Upper lobe of left lung (tissue), 6 donors: ENCODE data around the gene PDE9A. TPM values are rescaled to one million over a fixed set of nuclear protein-coding genes. Genes with fewer than 3 reads are reported as not detected.

Source experiments
- ATAC-seq, 2 donors: fragments of 200-7000 bp; cut with Tn5 transposase; one replicate each; pipeline ENCODE4 v1.9.1; 2022; ENCODE audit warnings: mild to moderate bottlenecking in 2 of 2, moderate library complexity in 2 of 2; ENCODE audit not compliant: low FRiP score in 2 of 2
- DNase-seq, 2 donors: peaks; one replicate each; pipeline ENCODE4 v3.0.0-alpha.2; 2019 to 2020
- H3K27ac ChIP-seq, 4 donors: fragments of 200-600 bp; sonication (generic); one replicate each; pipeline ENCODE4 v1.5.1; 2016 to 2019
- H3K27me3 ChIP-seq, 4 donors: fragments of 200-600 bp; sonication (generic); one replicate each; pipeline ENCODE4 v1.5.1; 2017 to 2019
- H3K36me3 ChIP-seq, 4 donors: fragments of 200-600 bp; sonication (generic); one replicate each; pipeline ENCODE4 v1.5.1; 2016 to 2019
- H3K4me1 ChIP-seq, 4 donors: fragments of 200-600 bp; sonication (generic); one replicate each; pipeline ENCODE4 v1.5.1; 2018 to 2019
- H3K4me3 ChIP-seq, 4 donors: fragments of 200-600 bp; sonication (generic); one replicate each; pipeline ENCODE4 v1.5.1; 2017 to 2019; ENCODE audit warnings: mild to moderate bottlenecking in 2 of 4, moderate library complexity in 1 of 4
- H3K9me3 ChIP-seq, 4 donors: fragments of 200-600 bp; sonication (generic); one replicate each; pipeline ENCODE4 v1.5.1; 2018 to 2019
- CTCF ChIP-seq, 6 experiments: fragments of 450-650 bp in 4 of 6; fragments of 200-600 bp in 2 of 6; sonication (generic) in 2 of 6; IDR thresholded peaks; one replicate each; pipeline ENCODE4 v1.5.1; 2016 to 2019; ENCODE audit warnings: antibody characterized with exemption in 6 of 6
- EP300 ChIP-seq, 4 donors: sonication (generic); formaldehyde crosslinking; IDR thresholded peaks; one replicate each; pipeline ENCODE4 v1.5.1; 2017; ENCODE audit warnings: antibody characterized with exemption in 4 of 4, control low read depth in 2 of 4
- POLR2A ChIP-seq, 4 donors: fragments of 450-650 bp; IDR thresholded peaks; one replicate each; pipeline ENCODE4 v1.5.1; 2016 to 2017; ENCODE audit warnings: antibody characterized with exemption in 4 of 4, mild to moderate bottlenecking in 2 of 4
- POLR2AphosphoS5 ChIP-seq, 2 donors: sonication (generic); formaldehyde crosslinking; IDR thresholded peaks; one replicate each; pipeline ENCODE4 v1.5.1; 2017; ENCODE audit warnings: antibody characterized with exemption in 2 of 2
- WGBS, 2 donors: methylation state at CpG; one replicate each; pipeline ENCODE4 v1.1.5; 2017 to 2018; 5-methylcytosine and 5-hydroxymethylcytosine counted together
- total RNA-seq, 6 donors: library from RNA; depleted of rRNA in 4 of 6; stranded (reverse); fragments of >200 nt in 4 of 6; gene quantifications; one replicate each; pipeline versions ENCODE4 v1.1.0 to v1.2.1, GENCODE V29; 2016 to 2021
- donor health status: DM: no; HTN: no; CAD: no; lungs with moderate emphysema.
- donor health status: DM: no; HTN: yes; CAD: no; lungs with severe emphysema.

PDE9A gene
- total RNA-seq, 6 donors from 2014 or later, result 4.0 to 12.4 (median 6.6) TPM

GRCh38 chr21:42654179-42654912, 925 bp downstream of the PDE9A start:
- TF ChIP-seq POLR2AphosphoS5 (IDR thresholded peaks at IDR 0.05) (no peak), EP300 (IDR thresholded peaks at IDR 0.05) (no peak), POLR2A (IDR thresholded peaks at IDR 0.05) (no peak), CTCF (IDR thresholded peaks at IDR 0.05) (no peak)
- H3K4me1 ChIP-seq, result peaks cover 20 to 40% (median 21%) of the 10 kb centered on the region in 4 donors
- H3K36me3 ChIP-seq, result no peaks in the 10 kb centered on the region
- H3K4me3 ChIP-seq, result peak overlapping the region; percentile 38 to 71 (median 60)
- DNase-seq (peak; percentile 55 to 86), ATAC-seq (no peak)
- no peaks in the 10 kb centered on the region for H3K9me3 ChIP-seq
- whole genome bisulfite sequencing, 2 donors, result 3 to 6% methylated on average over 16 to 32 of the region's 45 CpGs
- H3K27ac ChIP-seq, result peak overlapping the region in 3 of 4 donors; percentile 52 to 79 (median 64)
- peaks cover 0 to 19% (median 3%) of the 10 kb centered on the region in 4 donors for H3K27me3 ChIP-seq

- Histone ChIP-seq H3K4me1 (peaks cover 20 to 40% (median 21%) of the 10 kb centered on the region in 4 donors), H3K27ac (no peak overlapping the region), H3K36me3 (no peaks in the 10 kb centered on the region), H3K4me3 (peak overlapping the region in 3 of 4 donors; percentile 60 to 71 (median 61)), H3K27me3 (peaks cover 0 to 19% (median 3%) of the 10 kb centered on the region in 4 donors), H3K9me3 (no peaks in the 10 kb centered on the region)
- no peak for DNase-seq
- TF ChIP-seq EP300 (IDR thresholded peaks at IDR 0.05), result no peak
- TF ChIP-seq POLR2AphosphoS5 (IDR thresholded peaks at IDR 0.05), result no peak
- TF ChIP-seq POLR2A (IDR thresholded peaks at IDR 0.05), result no peak
- TF ChIP-seq CTCF (IDR thresholded peaks at IDR 0.05), result no peak
- WGBS, 2 donors, result 63 to 66% methylated on average over 14 to 18 of the region's 18 CpGs
- no peak for ATAC-seq
These were observed 1.7 kb downstream of the PDE9A start for GRCh38 chr21:42654913-42655795.

- no peak overlapping the region for H3K27ac ChIP-seq
- H3K27me3 ChIP-seq, result peaks cover 0 to 19% (median 3%) of the 10 kb centered on the region in 4 donors
- H3K9me3 ChIP-seq, result no peaks in the 10 kb centered on the region
- TF ChIP-seq EP300 (IDR thresholded peaks at IDR 0.05) (no peak), CTCF (IDR thresholded peaks at IDR 0.05) (no peak)
- 77 to 82% methylated on average over 18 to 30 of the region's 31 CpGs for WGBS, 2 donors
- H3K4me3 ChIP-seq, result no peak overlapping the region
- DNase-seq (peak in 1 of 2 donors; percentile 37), ATAC-seq (no peak)
- H3K36me3 ChIP-seq, result no peaks in the 10 kb centered on the region
- peaks cover 20 to 40% (median 21%) of the 10 kb centered on the region in 4 donors for H3K4me1 ChIP-seq
These were observed 2.7 kb downstream of the PDE9A start for GRCh38 chr21:42655796-42656770.

- H3K4me1 ChIP-seq, result peaks cover 20 to 39% (median 21%) of the 10 kb centered on the region in 4 donors
- no peak overlapping the region for H3K27ac ChIP-seq
- H3K27me3 ChIP-seq, result peaks cover 0 to 19% (median 3%) of the 10 kb centered on the region in 4 donors
- ATAC-seq (no peak), DNase-seq (no peak)
- WGBS, 2 donors, result 91 to 96% methylated on average over 9 of the region's 9 CpGs
- TF ChIP-seq POLR2AphosphoS5 (IDR thresholded peaks at IDR 0.05) (no peak), EP300 (IDR thresholded peaks at IDR 0.05) (no peak), POLR2A (IDR thresholded peaks at IDR 0.05) (no peak), CTCF (IDR thresholded peaks at IDR 0.05) (no peak)
- no peak overlapping the region for H3K4me3 ChIP-seq
- H3K36me3 ChIP-seq, result no peaks in the 10 kb centered on the region
- H3K9me3 ChIP-seq, result no peaks in the 10 kb centered on the region
These were observed 3.5 kb downstream of the PDE9A start for GRCh38 chr21:42656872-42657271.
